Putamen (tissue), 1 donor: Measurements from ENCODE around the gene ALDH2.
"Not testable (repeated sequence)": the region's sequence is repeated elsewhere in the genome, so short reads cannot be mapped to it uniquely, and the experiment has no call there.

Source experiments
- DNase-seq: peaks from one replicate; pipeline ENCODE4 v3.0.0-alpha.2; 2016; ENCODE audit warnings: low spot score

ALDH2 gene

DNA sequence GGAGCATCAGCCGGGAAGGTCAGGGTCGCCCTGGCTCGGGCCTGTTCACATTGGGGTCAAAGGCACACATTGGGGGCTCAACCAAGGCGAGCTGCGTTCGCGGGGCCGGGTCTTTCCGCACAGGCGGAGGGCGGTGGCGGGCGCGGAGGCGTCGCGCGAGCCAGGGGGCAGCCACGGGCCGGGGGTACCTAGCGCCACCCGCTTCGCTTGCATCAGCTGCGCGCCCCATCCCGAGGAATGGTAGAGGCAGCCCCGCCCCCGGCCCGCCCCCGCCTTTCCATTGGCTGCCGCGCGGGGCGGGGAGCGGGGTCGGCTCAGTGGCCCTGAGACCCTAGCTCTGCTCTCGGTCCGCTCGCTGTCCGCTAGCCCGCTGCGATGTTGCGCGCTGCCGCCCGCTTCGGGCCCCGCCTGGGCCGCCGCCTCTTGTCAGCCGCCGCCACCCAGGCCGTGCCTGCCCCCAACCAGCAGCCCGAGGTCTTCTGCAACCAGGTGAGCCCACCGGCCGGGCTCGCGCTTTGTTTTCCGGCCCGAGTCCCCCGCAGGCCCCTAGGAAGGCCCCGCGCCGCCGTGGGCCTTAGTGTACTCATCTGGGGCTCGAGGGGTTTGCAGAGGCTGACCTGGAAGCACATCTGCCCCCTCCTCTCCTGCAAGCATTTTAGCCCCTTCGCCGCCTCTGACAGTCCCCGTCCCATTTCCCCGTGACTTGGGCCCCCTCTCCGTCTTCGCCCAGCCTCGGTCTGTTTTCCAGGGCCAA is at the start of gene ALDH2:
ALDH2 (plus strand) TSS at position 326 of the 754 bp plus-strand sequence; CDS start at position 376, 50 bp downstream.
- peak; percentile 80 for DNase-seq

DNA sequence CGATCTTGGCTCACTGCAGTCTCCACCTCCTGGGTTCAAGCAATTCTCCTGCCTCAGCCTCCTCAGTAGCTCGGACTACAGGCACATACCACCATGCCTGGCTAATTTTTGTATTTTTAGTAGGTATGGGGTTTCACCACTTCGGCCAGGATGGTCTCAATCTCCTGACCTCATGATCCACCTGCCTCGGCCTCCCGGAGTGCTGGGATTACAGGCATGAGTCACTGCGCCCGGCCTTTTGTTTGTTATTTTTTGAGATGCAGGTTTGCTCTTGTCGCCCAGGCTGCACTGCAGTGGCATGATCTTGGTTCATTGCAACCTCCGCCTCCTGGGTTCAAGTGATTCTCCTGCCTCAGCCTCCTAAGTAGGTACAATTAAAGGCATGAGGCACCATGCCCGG is 47.4 kb upstream of the ALDH2 start:
- not testable (repeated sequence) for DNase-seq

DNA sequence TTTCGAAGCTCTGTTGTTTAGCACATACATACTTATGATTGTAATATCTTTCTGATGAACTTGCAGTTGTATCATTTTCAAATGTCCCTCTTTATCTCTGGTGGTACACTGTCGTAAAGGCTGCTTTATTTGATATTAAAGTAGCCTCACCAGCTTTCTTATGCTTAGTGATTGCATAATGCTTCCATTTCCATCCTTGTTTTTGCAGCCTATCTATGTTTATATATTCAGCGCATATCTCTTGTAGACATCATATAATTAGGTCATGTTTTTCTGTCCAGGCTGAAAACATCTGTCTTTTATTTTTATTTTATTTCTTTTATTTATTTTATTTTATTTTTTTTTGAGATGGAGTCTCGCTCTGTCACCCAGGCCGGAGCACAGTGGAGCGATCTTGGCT is 46.3 kb upstream of the ALDH2 start:
- no peak for DNase-seq

DNA sequence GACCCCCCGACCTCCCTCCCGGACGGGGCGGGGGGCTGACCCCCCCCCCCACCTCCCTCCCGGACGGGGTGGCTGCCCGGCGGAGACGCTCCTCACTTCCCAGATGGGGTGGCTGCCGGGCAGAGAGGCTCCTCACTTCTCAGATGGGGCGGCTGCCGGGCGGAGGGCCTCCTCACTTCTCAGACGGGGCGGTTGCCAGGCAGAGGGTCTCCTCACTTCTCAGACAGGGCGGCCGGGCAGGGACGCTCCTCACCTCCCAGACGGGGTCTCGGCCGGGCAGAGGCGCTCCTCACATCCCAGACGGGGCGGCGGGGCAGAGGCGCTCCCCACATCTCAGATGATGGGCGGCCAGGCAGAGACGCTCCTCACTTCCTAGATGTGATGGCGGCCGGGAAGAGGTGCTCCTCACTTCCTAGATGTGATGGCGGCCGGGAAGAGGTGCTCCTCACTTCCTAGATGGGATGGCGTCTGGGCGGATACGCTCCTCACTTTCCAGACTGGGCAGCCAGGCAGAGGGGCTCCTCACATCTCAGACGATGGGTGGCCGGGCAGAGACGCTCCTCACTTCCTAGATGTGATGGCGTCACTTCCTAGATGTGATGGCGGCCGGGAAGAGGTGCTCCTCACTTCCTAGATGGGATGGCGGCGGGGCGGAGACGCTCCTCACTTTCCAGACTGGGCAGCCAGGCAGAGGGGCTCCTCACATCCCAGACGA is 42.9 kb upstream of the ALDH2 start:
- DNase-seq, result not testable (repeated sequence)

DNA sequence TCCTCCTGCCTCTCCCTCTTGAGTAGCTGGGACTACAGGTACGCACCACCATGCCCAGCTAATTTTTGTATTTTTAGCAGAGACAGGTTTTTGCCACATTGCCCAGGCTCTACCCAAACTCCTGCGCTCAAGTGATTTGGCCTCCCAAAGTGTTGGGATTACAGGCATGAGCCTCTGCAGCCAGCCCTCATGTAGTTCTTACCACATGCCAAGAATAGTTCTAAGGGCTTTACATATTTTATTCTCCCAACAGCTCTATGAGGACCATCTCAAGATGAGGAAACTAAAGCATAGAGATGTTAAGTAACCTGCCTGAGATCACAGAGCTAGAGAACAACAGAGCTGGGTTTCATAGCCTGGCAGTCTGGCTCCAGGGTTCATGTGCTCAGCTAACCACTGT is 37.9 kb upstream of the ALDH2 start:
- no peak for DNase-seq

DNA sequence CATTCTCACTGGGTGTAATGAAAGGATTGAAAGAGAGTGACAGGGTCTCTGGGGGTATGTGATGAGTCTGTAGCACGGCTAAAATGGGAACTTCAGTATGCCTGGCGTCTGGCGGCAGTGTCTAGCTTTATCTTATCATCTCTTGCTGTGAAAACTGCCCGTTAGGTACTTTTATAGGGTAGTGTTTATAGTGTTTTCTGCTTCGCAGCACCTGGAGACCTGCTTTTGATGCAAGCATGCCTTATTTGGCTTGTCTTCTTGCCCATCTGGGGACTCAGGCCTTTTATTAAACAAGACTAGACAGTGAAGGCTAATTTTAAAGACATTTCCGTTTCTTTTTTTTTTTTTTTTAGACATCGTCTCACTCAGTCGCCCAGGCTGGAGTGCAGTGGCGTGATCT is 36.3 kb upstream of the ALDH2 start:
- no peak for DNase-seq

DNA sequence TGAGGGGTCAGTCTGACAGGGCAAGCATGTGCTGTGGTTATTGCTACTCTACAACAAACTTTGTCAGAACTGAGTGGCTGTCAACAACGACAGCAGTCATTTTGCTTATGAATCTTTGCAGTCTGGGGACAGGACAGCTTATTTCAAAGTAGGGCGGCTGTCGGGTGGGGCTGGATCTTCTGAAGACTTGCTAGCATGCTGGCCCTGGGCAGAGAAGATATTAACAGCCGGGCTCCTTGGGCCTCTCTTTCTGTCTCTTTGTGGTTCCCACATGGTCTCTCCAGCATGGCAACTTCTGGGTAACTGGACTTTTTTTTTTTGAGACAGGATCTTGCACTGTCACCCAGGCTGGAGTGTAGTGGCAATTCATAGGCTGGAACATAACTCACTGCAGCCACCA is 33.9 kb upstream of the ALDH2 start:
- no peak for DNase-seq

DNA sequence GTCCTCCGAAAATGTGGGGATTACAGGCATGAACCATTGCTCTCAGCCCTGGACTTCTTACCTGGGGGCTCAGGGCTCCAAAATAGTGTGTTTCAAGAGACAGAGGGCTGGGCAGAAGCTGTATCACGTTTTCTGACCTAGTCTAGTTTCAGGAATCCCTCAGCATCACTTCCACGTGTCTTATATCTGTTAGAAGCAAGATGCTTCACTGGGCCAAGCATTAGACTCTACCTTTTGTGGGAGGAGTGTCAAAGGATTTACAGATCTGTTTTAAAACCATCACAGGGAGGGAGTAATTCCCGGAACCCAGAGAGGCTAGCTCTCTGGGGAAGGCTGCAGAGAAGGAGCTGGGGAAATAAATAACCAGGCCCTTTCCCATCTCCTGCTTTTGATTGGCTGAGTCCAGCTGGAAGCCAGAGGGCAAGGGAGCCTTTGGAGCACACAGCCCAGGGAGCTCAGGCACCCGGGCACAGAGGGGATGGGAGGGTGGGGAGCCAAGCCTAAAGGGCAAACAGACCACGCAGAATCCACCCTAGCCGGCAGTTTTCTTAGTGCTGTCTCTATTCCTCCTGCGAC is 33.3 kb upstream of the ALDH2 start:
- DNase-seq, result no peak

DNA sequence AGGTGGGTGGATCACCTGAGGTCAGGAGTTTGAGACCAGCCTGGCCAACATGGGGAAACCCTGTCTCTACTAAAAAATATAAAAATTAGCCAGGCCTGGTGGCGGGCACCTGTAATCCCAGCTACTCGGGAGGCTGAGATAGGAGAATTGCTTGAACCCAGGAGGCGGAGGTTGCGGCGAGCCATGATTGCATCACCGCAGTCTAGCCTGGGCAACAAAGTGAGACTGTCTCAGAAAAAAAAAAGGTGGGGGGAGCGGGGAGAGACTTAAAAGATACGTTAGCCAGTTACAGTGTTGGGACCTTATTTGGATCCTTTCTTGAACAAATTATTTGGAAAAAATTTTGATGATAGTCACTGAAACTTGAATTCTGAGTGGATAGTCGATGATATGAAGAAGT is 27.2 kb upstream of the ALDH2 start:
- DNase-seq, result not testable (repeated sequence)

DNA sequence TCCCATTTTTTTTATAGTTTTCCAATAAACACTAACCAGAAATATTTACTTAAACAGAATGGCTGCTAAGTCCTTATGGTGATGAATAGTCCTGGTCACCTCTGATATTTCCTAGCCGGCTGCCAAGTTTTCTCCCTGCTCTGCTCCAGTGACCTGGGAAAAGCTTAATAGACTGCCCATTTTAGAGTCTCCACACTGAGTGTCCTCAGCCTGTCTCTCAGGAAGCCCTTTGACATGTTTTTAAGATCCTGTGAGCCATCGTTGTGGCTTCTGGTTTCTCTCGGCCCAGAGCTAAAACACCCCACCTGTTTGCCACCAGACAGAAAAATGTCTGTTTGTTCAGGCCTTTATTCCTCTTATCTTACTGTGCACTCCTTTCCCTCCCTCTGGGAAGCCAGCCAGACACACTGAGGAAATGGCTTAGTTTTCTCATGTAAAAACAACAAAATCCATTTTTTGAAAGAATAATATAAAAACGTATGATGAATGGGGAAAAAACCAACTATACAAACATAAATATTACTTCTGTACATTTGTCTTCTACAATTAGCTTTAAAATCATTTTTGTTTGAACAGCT is 25.4 kb upstream of the ALDH2 start:
- DNase-seq, result no peak

DNA sequence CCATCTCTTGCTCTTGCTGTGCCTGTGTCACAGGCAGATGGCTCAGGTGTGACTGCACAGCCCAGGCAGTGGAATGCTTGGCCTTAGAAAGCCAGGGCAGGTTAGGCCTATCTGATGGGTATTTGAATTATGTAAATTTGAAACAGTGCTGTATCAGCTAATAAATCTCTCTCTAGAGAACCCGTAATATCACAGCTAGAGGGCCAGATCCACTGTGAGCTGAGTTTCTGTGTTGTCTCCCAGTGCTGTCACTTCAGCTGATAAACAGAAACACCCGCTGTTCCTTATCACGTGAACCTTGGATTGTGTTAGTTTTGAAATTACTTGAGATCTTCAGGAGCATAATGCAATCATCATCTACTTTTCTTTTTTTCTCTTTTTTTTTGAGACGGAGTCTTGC is 21.5 kb upstream of the ALDH2 start:
- no peak for DNase-seq

DNA sequence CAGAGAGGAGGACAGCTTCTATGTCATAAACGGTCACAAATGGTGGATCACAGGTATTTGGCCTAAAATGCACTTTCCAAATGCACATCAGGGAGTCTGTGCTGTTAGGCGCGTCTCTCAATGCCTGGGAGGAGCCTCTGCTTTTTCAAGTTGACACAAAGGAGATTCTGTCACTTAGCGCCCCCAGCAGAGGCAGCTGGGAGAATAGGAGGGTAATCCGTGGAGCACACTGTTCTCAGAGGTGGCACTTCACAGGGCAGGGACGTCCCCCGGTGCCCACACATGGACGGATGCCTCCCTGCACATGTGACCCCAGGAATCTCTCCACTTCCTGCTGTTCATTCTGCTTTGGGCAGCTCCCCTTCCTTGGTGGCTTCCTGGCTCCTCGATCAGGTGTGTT is 19.4 kb upstream of the ALDH2 start:
- DNase-seq, result no peak

DNA sequence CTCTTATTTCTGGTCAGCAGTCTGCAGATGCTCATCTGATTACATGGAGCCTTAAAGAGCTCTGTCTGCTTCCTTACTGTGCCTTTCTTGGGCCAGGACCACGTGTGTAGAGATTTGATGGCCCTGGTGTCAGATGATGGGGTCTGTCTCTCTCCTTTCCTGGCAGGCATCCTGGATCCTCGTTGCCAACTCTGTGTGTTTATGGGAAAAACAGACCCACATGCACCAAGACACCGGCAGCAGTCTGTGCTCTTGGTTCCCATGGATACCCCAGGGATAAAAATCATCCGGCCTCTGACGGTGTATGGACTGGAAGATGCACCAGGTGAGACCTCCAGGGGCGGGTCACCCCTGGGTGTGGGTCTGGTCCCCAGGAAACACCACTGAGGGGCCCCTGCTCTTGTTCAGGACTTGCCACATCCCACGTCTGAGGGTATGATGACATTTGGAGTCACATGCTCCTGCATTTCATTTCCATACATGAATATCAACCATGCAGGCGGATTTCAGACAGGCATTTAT is 18.5 kb upstream of the ALDH2 start:
- no peak for DNase-seq

DNA sequence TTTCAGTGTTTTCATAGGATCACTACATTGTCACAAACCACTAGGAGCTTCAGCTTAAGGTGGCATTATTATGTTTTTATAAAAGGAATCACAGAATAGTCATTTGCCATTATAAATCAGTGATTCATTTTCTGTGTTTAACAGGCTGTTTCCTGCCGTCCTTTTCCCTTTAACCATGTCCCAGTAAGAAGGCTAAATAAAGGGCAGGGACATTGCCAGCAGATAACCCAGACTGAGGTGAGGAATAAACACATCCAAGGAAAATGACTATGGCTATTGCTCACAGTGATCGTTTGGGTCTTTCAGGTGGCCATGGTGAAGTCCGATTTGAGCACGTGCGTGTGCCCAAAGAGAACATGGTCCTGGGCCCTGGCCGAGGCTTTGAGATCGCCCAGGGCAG is 17.9 kb upstream of the ALDH2 start:
- no peak for DNase-seq

DNA sequence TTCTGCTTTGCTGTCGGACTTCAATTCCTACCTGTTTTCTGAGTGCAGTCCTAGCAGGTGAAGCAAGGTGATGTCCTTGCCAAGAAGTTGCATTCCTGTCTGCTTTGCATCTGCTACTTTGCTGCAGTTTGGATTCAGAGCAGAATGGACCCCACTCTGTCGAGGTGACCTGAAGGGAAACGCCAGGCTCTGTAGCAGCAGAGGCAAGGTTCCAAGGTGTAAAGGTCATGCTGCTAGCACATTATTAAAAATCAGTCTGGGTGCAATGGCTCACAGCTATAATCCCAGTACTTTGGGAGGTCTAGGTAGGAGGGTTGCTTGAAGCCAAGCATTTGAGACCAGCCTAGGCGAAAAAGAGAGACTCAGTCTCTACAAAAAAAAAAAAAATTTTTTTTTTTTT is 17.3 kb upstream of the ALDH2 start:
- DNase-seq, result no peak

DNA sequence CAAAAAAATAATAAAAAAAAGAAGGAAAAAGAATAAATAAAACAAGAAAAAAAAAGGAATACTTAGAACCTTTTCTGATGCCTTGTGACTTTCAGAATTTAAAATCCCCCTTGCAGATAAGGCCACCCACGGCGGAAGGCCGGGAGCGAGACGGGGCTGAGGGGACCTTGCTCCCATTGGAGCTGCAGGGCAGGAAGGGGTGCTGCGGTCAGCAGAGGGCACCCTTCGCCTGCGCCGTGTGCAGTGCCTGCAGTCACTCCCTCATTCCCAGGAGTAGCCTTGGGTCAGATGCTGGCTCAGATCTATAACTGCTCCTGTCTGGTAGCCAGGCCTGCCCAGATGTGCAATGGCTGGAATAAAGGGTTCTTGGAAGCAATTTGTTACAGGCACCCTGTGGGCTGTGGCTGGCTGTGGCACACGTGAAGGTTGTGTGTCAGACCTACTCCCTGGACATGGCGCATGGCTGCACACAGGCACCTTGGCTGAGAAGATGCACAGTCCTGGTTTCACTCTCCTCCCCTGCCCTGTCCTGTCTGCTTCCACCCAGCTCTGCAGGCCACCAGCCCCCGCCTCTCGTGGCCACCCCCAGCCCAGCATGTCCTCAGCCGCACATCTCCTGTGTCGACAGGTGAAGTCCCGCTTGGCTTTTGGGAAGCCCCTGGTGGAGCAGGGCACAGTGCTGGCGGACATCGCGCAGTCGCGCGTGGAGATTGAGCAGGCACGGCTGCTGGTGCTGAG is 13.4 kb upstream of the ALDH2 start:
- no peak for DNase-seq

DNA sequence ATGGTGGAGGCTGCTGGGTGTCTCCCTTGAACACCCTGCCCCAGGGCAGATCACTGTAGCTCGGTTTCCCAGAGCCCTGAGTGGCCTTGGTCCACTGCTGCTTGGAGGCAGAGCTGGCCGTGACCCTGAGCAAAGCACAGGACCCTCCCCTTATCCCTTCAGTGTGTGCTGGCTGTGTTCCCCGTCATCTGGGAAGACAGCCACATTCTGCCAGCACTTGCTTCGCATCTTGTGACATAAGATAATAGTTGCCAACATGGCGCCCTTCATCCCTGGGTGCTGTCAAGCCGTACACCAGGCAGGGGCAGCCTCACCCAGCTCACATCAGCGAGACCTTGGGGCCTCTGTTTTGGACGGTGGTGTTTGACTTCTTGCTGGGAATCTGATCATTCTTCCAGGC is 12.1 kb upstream of the ALDH2 start:
- DNase-seq, result no peak

DNA sequence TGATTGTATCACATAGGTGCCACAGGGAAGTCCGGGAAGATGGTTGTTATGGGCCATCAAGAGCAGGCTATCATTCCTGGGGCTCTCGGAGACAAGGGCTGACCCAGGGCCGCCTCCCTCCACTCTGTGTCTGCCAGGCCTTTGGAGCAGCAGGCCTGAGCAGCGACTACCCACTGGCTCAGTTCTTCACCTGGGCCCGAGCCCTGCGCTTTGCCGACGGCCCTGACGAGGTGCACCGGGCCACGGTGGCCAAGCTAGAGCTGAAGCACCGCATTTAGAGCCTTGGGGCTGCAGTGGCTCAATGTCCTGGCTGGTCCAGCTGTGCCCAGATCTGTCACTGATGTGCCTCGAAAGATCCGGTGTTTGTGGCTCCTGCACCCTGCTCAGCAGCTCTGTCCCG is 10.5 kb upstream of the ALDH2 start:
- no peak for DNase-seq

DNA sequence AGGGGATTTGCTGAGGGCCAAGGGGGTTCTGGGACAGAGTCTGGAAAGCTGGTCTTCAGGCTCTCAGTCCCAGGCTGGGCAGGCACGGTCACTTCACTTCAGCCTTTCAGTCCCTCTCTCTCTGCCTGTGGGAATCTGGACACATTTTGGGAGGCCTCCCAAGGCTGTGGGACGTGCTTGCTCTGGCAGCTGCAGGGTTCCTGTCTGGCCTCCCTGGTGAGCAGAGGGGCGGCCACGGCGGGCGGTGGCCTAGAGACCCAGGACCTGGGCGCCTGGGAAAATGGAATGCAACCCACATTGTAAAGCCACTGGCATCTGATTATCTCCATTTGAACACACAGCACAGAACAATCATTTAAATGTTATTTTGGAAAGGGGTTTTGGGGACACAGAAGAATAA is 10.1 kb upstream of the ALDH2 start:
- no peak for DNase-seq

DNA sequence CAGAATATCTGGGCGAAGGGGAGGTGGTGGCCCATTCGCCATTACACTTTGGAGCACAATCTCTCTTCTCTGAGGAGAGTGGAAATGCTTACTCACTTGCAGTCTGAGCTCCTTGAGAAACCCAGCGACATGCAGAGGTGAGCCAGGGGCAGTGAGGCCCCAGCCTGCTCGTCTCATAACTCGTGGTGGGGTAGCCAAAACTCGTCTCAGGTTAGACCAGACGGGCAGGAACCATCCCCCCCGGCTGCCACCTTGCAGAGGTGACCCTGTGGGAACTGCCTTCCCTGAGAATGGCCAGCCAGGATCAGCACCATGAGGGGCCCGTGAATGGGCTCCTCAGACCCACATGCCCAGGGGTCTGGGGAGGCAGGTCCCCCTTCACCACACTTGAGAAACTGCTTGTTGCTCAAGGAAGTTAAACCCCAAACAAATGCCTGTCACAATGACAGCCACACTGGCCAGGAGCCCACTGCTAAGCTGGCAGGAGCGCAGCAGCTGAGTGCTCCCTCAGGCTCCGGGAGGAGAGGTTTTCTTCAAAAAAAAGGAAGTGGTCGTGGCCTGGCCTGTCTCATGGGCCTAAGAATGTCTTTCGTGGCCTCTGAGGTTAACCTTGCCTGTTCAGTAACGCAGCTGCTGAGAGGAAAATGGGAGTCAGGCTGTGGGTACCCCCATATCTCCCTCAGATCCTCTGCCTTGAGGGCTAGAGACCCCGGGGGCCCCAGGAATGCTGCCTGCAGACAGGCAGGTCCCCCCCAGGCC is 9.2 kb upstream of the ALDH2 start:
- no peak for DNase-seq

DNA sequence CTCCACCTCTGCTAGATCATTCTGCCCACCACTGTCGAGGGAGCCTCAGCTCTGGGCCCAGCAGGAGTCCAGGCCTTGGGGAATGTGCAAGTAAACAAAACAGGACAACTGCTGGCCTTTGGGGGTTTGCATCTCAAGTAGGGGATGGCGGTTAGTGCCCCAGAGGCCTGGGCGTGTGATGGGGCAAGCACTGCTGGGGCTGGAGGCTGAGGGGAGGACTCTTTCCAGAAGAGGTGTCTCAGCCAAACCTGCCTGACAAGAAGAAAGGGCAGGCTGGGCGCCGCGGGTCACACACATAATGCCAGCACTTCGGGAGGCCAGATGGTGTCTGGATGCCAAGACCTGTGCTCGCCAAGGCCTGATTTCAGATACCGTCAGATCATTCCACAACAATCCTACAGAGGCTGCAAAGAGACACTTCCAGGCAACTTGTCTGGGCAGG is 8.6 kb upstream of the ALDH2 start:
- no peak for DNase-seq
